HCT116 (cell line): ENCODE results near the gene AGBL1.

Source experiments
- CBX3 ChIP-seq: IDR thresholded peaks from 2 replicates; pipeline ENCODE4 v1.6.1; 2012; ENCODE audit warnings: low read depth
- CTCF ChIP-seq, 3 experiments: fragments of 200-600 bp in 1 of 3; sonication (generic) in 1 of 3; IDR thresholded peaks in 2 of 3; conservative IDR thresholded peaks in 1 of 3; 2 replicates each; pipeline ENCODE4 v1.5.1; 2012 to 2017; ENCODE audit warnings: low read depth in 2 of 3, low read length in 2 of 3, antibody characterized with exemption in 1 of 3, borderline replicate concordance in 1 of 3, control low read depth in 1 of 3, mild to moderate bottlenecking in 1 of 3, mixed read lengths in 1 of 3, mixed run types in 1 of 3, moderate library complexity in 1 of 3; ENCODE audit not compliant: insufficient read depth in 1 of 3
- EGR1 ChIP-seq: IDR thresholded peaks from 2 replicates; pipeline ENCODE4 v1.6.1; 2012; ENCODE audit warnings: low read depth
- ELF1 ChIP-seq: IDR thresholded peaks from 2 replicates; pipeline ENCODE4 v1.6.1; 2012; ENCODE audit warnings: low read depth, borderline replicate concordance
- MAX ChIP-seq: IDR thresholded peaks from 2 replicates; pipeline ENCODE4 v1.6.1; 2012
- POLR2A ChIP-seq: IDR thresholded peaks from 2 replicates; pipeline ENCODE4 v1.7.0; 2011; ENCODE audit warnings: borderline replicate concordance; ENCODE audit not compliant: insufficient read depth, insufficient read length; ENCODE audit errors: extremely low read depth
- POLR2AphosphoS5 ChIP-seq: IDR thresholded peaks from 2 replicates; pipeline ENCODE4 v1.6.1; 2011; ENCODE audit warnings: mild to moderate bottlenecking, low read depth, low read length, moderate library complexity
- REST ChIP-seq: IDR thresholded peaks from 2 replicates; pipeline ENCODE4 v1.6.1; 2012; ENCODE audit warnings: low read depth
- SIN3A ChIP-seq: IDR thresholded peaks from 2 replicates; pipeline ENCODE4 v1.6.1; 2012; ENCODE audit warnings: low read depth
- SP1 ChIP-seq: IDR thresholded peaks from 2 replicates; pipeline ENCODE4 v1.6.1; 2012; ENCODE audit warnings: low read depth
- YY1 ChIP-seq: IDR thresholded peaks from 2 replicates; pipeline ENCODE4 v1.6.1; 2011; ENCODE audit warnings: low read length, low read depth, moderate library complexity, mild to moderate bottlenecking; ENCODE audit not compliant: insufficient replicate concordance; ENCODE audit errors: extremely low read depth

- TF ChIP-seq CTCF (IDR thresholded peaks at IDR 0.05 in 2 of 3, conservative IDR thresholded peaks at IDR 0.05 in 1 of 3; ENCODE audit: borderline replicate concordance in 1 of 3, insufficient read depth in 1 of 3, low read depth in 2 of 3, low read length in 2 of 3) (no peak), POLR2AphosphoS5 (no peak), REST (no peak), SP1 (no peak), SIN3A (no peak), POLR2A (no peak), YY1 (no peak), ELF1 (no peak), CBX3 (no peak), MAX (no peak), EGR1 (no peak)
Observed at GRCh38 chr15:86403221-86403620, 323.6 kb downstream of the AGBL1 start.
